RCC 7860 (cell line): Measurements from ENCODE around the gene ABR.
"Not testable (repeated sequence)": the region's sequence is repeated elsewhere in the genome, so short reads cannot be mapped to it uniquely, and the experiment has no call there.

ENCODE experiments used
- DNase-seq: peaks from one replicate; pipeline ENCODE4 v3.0.0-alpha.2; 2015; ENCODE audit warnings: low spot score
- FAIRE-seq: peaks from 2 replicates; lab custom pipeline; 2012; peaks lifted over from hg19 to GRCh38; lab: Jason Lieb, UNC

ABR gene

GRCh38 chr17:1050996-1051925, 128.5 kb downstream of the ABR start:
- FAIRE-seq: no peak
- DNase-seq: no peak

GRCh38 chr17:1050246-1050995, 129.4 kb downstream of the ABR start:
- DNase-seq (no peak), FAIRE-seq (no peak)

GRCh38 chr17:1049446-1050225, 130.1 kb downstream of the ABR start:
- FAIRE-seq (no peak), DNase-seq (no peak)

- FAIRE-seq, DNase-seq: not testable (repeated sequence)
These were observed 131.2 kb downstream of the ABR start for GRCh38 chr17:1048516-1049115.

GRCh38 chr17:1047879-1048470, 131.8 kb downstream of the ABR start:
- DNase-seq (no peak), FAIRE-seq (no peak)

GRCh38 chr17:1047177-1047878, 132.5 kb downstream of the ABR start:
- FAIRE-seq (no peak), DNase-seq (no peak)

GRCh38 chr17:1045456-1045855, 134.3 kb downstream of the ABR start:
- FAIRE-seq (no peak), DNase-seq (no peak)

- DNase-seq, FAIRE-seq: not testable (repeated sequence)
These were observed 135.3 kb downstream of the ABR start for GRCh38 chr17:1044387-1045009.

GRCh38 chr17:1043601-1044251, 136.1 kb downstream of the ABR start:
- DNase-seq (no peak), FAIRE-seq (no peak)

GRCh38 chr17:1042486-1042885, 137.3 kb downstream of the ABR start:
- FAIRE-seq (no peak), DNase-seq (no peak)

- DNase-seq: no peak
- FAIRE-seq: no peak
These were observed 138.0 kb downstream of the ABR start for GRCh38 chr17:1041746-1042145.

GRCh38 chr17:1040216-1040600, 139.6 kb downstream of the ABR start:
- FAIRE-seq: no peak
- DNase-seq: no peak

- DNase-seq: no peak
- FAIRE-seq: no peak
These were observed 140.1 kb downstream of the ABR start for GRCh38 chr17:1039511-1040215.

GRCh38 chr17:1039123-1039507, 140.7 kb downstream of the ABR start:
- DNase-seq: no peak
- FAIRE-seq: no peak

- DNase-seq (no peak), FAIRE-seq (no peak)
These were observed 141.2 kb downstream of the ABR start for GRCh38 chr17:1038459-1039122.

- no peak for DNase-seq
- no peak for FAIRE-seq
These were observed 142.4 kb downstream of the ABR start for GRCh38 chr17:1037238-1037879.

GRCh38 chr17:1036845-1037237, 142.9 kb downstream of the ABR start:
- no peak for DNase-seq
- FAIRE-seq: no peak
